GM12873 (cell line): Measurements from ENCODE around the gene FGFRL1.

Experiments used
- TF ChIP-seq, protein P1 (sequence below): IDR thresholded peaks from 2 replicates; pipeline ENCODE4 v1.5.1; 2012; ENCODE audit warnings: low read depth, mild to moderate bottlenecking, moderate library complexity, low read length, control low read depth; ENCODE audit not compliant: insufficient read depth; ENCODE audit errors: missing control alignments

Gene FGFRL1

DNA sequence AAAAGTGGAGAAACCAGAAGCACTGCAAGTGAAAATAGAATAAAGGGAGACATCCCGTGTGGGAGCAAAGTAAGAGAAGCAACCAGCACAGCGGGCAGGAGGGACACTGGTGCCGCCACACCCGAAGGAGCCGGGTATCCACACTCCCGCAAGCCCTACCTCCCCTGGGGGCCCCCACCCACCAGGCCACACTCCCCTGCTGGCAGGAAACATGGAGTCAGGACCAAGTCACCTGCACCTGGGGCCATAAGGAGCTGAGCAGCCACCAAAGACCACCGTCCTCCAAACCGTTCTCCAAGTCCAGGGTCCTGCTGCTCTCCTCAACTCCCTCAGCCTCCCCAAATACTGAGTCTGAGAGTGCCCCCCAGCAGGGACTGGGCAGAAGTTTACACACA, 30.5 kb downstream of the FGFRL1 start:
- TF ChIP-seq, protein P1, sequence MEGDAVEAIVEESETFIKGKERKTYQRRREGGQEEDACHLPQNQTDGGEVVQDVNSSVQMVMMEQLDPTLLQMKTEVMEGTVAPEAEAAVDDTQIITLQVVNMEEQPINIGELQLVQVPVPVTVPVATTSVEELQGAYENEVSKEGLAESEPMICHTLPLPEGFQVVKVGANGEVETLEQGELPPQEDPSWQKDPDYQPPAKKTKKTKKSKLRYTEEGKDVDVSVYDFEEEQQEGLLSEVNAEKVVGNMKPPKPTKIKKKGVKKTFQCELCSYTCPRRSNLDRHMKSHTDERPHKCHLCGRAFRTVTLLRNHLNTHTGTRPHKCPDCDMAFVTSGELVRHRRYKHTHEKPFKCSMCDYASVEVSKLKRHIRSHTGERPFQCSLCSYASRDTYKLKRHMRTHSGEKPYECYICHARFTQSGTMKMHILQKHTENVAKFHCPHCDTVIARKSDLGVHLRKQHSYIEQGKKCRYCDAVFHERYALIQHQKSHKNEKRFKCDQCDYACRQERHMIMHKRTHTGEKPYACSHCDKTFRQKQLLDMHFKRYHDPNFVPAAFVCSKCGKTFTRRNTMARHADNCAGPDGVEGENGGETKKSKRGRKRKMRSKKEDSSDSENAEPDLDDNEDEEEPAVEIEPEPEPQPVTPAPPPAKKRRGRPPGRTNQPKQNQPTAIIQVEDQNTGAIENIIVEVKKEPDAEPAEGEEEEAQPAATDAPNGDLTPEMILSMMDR, result no peak

DNA sequence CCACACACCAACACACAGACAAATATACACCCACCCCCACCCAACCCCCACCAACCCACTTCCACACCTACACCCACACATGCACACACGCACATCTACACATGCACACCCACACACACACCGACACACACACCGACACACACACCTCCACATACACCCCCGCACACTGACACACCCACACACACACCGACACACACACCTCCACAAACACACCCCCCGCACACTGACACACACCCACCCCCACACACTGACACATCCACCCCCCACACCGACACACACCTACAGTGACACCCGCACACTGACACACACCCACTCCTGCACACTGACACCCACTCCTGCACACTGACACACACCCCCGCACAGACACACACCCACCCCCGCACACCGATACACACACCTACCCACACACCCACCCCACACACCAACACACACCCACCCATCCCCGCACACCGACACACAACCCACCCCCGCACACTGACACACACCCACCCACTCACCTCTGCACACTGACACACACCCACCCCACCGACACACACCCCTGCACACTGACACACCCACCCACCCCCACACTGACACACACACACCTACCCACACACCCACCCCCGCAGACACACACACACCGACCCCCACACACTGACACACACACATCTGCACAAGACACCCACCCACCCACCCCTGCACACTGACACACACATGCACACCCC, 31.1 kb downstream of the FGFRL1 start:
- TF ChIP-seq, protein P1, result no peak

DNA sequence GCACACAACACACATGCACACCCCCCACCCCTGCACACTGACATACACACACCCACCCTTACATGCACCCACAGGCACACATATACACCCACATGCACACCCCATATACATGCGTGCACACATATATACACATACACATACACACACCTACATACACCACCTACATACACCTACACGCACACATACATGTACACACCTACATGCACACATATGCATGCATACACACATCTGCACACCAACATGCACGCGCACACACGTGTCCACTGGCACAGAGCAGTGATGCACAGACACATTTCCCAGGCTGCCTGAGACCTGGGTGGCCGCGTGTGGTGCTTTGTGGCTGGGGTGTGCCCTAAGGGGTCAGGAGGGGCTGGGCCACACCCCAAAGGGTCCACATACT, 31.7 kb downstream of the FGFRL1 start:
- TF ChIP-seq, protein P1, result no peak

DNA sequence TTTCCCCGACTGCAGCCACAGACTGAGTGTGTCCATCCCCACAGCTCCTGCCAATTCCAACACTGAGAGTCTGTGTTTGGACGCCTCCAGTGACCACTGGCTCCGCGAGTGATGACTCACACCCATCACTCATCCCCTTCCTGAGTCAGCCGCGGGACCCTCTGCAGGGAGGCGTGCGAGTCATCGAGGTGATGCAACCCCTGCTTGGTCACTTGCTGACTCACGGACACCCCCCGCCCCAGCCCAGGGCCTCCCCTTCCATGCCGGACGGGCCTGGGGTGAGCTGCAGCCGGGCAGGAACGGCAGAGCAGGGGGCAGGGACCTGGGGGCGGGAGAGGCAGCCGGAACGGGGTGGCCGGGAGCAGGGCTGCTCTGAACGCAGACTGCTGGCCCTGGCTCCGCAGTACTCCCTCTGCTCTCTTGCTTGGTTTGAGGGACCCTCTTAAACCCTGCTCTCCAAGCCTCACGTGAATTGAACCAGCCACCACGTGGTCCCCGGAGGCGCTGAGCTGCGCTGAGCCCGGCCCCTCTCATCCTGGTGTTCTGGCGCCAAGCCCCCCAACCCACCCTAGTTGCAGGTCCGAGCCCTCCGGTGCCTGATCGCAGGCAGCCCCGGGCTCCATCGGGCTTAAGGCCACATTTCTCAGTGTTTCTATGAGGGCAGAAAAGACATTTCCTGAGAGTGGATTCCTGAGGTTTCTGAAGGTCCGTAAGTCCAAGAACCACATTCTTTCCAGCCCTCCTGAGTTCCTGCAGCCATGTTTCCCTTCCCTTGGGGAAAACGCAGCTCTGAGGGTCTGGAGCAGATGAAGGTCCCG, 32.4 kb downstream of the FGFRL1 start:
- TF ChIP-seq, protein P1, result no peak

DNA sequence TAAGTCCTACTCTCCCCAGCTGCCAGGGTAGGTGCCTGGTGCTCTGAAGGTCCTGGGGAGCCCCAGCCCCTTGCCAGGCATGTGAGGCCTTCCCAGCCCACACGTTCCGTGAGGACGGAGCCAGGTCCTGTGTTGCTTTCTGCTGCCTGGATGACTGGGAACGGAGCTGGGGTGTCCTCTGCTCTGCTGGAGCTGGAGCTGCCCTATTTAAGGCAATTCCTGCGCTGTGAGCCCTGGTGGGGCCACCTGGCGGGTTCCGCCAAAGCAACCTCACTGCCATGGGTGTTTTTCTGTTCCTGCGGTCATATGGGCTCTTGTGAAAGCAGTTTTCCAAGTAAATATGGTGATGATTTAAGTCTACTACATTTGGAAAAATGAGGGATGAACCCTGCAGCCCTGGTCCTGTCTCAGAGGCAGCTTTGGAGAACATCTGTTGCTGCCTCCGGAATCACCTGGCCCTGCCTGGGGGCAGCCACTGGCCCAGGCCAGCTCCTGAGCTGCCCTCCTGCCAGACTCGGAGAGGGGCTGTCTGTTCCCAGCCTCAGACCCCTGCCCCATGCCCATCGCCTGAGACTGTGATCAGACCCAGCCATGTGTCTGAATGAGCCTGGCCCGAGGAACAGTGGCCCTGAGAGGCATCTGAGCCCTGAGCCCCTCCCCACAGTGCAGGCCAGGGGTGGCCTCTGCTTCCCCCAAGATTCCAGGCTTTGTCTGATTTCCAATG, 33.2 kb downstream of the FGFRL1 start:
- TF ChIP-seq, protein P1, result no peak

DNA sequence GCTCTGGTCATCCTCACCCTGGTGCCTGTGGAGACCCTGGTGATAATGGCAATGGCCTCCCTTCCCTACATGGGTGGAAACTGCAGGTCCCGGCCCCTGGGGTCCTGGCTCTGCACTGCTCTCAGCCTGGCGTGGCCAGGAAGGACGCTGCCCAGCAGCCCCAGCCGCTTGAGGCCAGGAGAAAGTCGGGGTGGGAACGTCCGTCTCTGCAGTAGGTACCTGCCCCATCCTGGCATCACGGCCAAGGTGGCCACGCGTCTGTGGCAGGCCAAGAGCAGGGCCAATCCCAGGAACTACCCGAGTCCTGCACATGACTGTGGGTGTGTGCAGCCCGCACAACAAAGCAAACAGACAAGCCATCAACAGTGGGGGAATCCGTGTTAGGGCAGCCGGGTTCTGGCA, 33.8 kb downstream of the FGFRL1 start:
- TF ChIP-seq, protein P1, result no peak
